ENCODE results near the gene ERC2.
"Not testable (repeated sequence)": the region's sequence is repeated elsewhere in the genome, so short reads cannot be mapped to it uniquely, and the experiment has no call there.

ERC2 gene

GRCh38 chr3:56309465-56309864 lies 158.8 kb downstream of the ERC2 start:
- no peak for DNase-seq (ENCODE audit: low spot score)

GRCh38 chr3:56308471-56308870 lies 159.8 kb downstream of the ERC2 start:
- no peak for DNase-seq (ENCODE audit: low spot score)

GRCh38 chr3:56304069-56304468 lies 164.2 kb downstream of the ERC2 start:
- no peak for DNase-seq (ENCODE audit: low spot score)

GRCh38 chr3:56303487-56303886 lies 164.8 kb downstream of the ERC2 start:
- DNase-seq (ENCODE audit: low spot score), result peak; percentile 83

GRCh38 chr3:56302417-56302816 lies 165.8 kb downstream of the ERC2 start:
- no peak for DNase-seq (ENCODE audit: low spot score)

GRCh38 chr3:56297281-56297840 lies 170.9 kb downstream of the ERC2 start:
- no peak for DNase-seq (ENCODE audit: low spot score)

GRCh38 chr3:56296361-56296760 lies 171.9 kb downstream of the ERC2 start:
- no peak for DNase-seq (ENCODE audit: low spot score)

- no peak for DNase-seq (ENCODE audit: low spot score)
Observed at GRCh38 chr3:56295161-56295560, 173.1 kb downstream of the ERC2 start.

- no peak for DNase-seq (ENCODE audit: low spot score)
Observed at GRCh38 chr3:56294286-56294685, 174.0 kb downstream of the ERC2 start.

- DNase-seq (ENCODE audit: low spot score), result no peak
Observed at GRCh38 chr3:56291953-56292352, 176.3 kb downstream of the ERC2 start.

- DNase-seq (ENCODE audit: low spot score), result no peak
Observed at GRCh38 chr3:56291244-56291680, 177.0 kb downstream of the ERC2 start.

- no peak for DNase-seq (ENCODE audit: low spot score)
Observed at GRCh38 chr3:56290374-56290773, 177.9 kb downstream of the ERC2 start.

- no peak for DNase-seq (ENCODE audit: low spot score)
Observed at GRCh38 chr3:56288258-56288657, 180.0 kb downstream of the ERC2 start.

GRCh38 chr3:56282341-56282740 lies 185.9 kb downstream of the ERC2 start:
- DNase-seq (ENCODE audit: low spot score), result no peak

- DNase-seq (ENCODE audit: low spot score), result no peak
Observed at GRCh38 chr3:56277236-56277635, 191.0 kb downstream of the ERC2 start.

GRCh38 chr3:56275120-56275519 lies 193.1 kb downstream of the ERC2 start:
- DNase-seq (ENCODE audit: low spot score), result no peak

GRCh38 chr3:56269755-56270535 lies 198.3 kb downstream of the ERC2 start:
- no peak for DNase-seq (ENCODE audit: low spot score)

- DNase-seq (ENCODE audit: low spot score), result no peak
Observed at GRCh38 chr3:56268616-56269383, 199.5 kb downstream of the ERC2 start.

GRCh38 chr3:56261852-56262251 lies 206.4 kb downstream of the ERC2 start:
- DNase-seq (ENCODE audit: low spot score), result not testable (repeated sequence)

GRCh38 chr3:56260262-56260661 lies 208.0 kb downstream of the ERC2 start:
- DNase-seq (ENCODE audit: low spot score), result no peak

GRCh38 chr3:56257826-56258225 lies 210.4 kb downstream of the ERC2 start:
- DNase-seq (ENCODE audit: low spot score), result no peak

- no peak for DNase-seq (ENCODE audit: low spot score)
Observed at GRCh38 chr3:56254835-56255234, 213.4 kb downstream of the ERC2 start.
